ENCODE results near the gene CDH15. TPM values are rescaled to one million over a fixed set of nuclear protein-coding genes. Genes with fewer than 3 reads are reported as not detected.

Gene CDH15
- total and polyA plus RNA-seq, 8 donors: 0.29 to 4.2 (median 0.43) TPM

DNA sequence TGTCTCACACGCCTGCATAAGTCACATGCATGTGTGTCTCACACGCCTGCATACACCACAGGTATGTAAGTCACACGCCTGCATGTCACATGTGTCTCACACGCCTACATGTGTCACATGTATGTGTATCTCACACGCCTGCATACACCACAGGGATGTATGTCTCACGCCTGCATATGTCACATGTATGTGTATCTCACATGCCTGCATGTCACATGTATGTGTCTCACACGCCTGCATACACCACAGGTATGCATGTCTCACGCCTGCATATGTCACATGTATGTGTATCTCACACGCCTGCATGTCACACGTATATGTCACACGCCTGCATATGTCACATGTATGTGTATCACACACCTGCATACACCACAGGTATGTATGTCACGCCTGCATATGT is 13.8 kb upstream of the CDH15 start:
- Histone ChIP-seq H3K27ac (no peak overlapping the region), H3K36me3 (no peaks in the 10 kb centered on the region), H3K27me3 (peaks cover 0 to 51% of the 10 kb centered on the region in 2 donors), H3K4me1 (peaks cover 14% of the 10 kb centered on the region in 2 donors), H3K4me3 (no peak overlapping the region), H3K9me3 (no peaks in the 10 kb centered on the region)
- ATAC-seq (no peak), DNase-seq (no peak)
- intact Hi-C loops (cut with DNase I): no loop called here
- TF ChIP-seq, protein P1, sequence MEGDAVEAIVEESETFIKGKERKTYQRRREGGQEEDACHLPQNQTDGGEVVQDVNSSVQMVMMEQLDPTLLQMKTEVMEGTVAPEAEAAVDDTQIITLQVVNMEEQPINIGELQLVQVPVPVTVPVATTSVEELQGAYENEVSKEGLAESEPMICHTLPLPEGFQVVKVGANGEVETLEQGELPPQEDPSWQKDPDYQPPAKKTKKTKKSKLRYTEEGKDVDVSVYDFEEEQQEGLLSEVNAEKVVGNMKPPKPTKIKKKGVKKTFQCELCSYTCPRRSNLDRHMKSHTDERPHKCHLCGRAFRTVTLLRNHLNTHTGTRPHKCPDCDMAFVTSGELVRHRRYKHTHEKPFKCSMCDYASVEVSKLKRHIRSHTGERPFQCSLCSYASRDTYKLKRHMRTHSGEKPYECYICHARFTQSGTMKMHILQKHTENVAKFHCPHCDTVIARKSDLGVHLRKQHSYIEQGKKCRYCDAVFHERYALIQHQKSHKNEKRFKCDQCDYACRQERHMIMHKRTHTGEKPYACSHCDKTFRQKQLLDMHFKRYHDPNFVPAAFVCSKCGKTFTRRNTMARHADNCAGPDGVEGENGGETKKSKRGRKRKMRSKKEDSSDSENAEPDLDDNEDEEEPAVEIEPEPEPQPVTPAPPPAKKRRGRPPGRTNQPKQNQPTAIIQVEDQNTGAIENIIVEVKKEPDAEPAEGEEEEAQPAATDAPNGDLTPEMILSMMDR (IDR thresholded peaks at IDR 0.05): no peak

DNA sequence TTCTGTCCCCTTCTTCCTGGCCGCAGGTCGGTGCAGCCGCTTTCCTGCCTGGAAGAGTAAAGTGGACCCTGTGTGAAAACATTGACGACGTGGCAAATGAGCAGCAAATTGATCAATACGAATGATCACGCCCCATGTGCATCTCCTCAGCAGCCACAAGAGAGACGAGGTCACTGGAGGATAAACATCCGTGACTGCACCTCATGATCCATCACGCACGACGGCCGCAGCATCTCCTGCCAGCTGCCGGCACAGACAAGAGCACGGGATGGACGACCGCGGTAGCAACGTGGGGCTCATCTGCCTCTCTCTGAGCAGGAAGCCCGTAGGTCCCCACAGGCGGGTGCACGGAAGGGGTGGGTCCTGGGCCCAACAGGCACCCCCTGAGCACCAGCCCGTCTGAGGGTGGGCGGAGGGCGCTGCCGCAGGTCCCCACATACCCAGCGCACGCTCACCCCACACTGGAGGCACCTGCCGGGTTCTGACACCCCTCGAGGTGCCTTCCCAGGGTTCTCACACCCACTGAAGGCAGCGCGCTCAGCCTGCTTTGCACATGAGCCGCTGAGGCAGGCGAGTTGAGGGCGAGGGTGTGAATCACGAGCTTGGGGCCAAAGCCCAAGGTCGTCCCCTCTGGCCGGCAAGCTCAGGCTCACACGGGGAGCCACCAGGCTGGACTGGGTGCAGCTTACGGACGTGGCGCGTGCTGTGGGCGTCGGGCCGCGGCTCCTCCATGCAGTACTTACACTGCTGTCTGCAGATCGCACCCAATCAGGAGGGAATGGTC is 12.3 kb upstream of the CDH15 start:
- no peak overlapping the region for H3K4me3 ChIP-seq
- H3K4me1 ChIP-seq: peaks cover 14% of the 10 kb centered on the region in 2 donors
- DNase-seq (no peak), ATAC-seq (no peak)
- intact Hi-C loops (cut with DNase I): no loop called here
- H3K27ac ChIP-seq: no peak overlapping the region
- H3K9me3 ChIP-seq: no peaks in the 10 kb centered on the region
- peaks cover 0 to 57% of the 10 kb centered on the region in 2 donors for H3K27me3 ChIP-seq
- H3K36me3 ChIP-seq: no peaks in the 10 kb centered on the region
- TF ChIP-seq, protein P1 (IDR thresholded peaks at IDR 0.05): no peak

DNA sequence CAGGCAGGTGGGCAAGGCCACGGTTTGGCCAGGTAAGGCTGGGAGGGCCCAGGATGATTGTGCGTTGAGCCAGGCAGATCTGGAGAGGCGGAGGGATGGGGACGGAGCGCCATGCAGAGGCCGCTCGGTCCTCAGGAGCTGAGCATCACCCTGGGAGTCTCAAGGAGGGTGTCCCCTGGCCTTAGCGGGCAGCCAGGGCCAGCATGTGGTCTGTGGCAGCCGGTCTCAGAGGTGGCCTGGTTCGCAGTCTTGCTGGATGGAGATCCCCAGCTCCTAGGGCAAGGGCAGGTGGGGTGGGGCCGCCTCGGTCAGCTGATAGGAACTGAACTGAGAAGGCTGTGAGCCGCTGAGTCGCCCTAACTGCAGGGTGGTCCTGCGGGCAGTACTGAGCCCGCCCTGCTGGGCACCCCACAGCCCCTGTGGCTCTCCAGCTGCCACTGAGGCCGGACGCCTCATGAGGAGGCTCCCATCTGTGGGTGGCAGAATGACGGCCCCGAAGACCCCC is 11.6 kb upstream of the CDH15 start:
- ATAC-seq (no peak), DNase-seq (no peak)
- intact Hi-C loops (cut with DNase I): no loop called here
- H3K27me3 ChIP-seq: peaks cover 0 to 64% of the 10 kb centered on the region in 2 donors
- peaks cover 10 to 13% of the 10 kb centered on the region in 2 donors for H3K4me1 ChIP-seq
- H3K4me3 ChIP-seq: no peak overlapping the region
- no peaks in the 10 kb centered on the region for H3K36me3 ChIP-seq
- no peak overlapping the region for H3K27ac ChIP-seq
- no peaks in the 10 kb centered on the region for H3K9me3 ChIP-seq
- TF ChIP-seq, protein P1 (IDR thresholded peaks at IDR 0.05): no peak

DNA sequence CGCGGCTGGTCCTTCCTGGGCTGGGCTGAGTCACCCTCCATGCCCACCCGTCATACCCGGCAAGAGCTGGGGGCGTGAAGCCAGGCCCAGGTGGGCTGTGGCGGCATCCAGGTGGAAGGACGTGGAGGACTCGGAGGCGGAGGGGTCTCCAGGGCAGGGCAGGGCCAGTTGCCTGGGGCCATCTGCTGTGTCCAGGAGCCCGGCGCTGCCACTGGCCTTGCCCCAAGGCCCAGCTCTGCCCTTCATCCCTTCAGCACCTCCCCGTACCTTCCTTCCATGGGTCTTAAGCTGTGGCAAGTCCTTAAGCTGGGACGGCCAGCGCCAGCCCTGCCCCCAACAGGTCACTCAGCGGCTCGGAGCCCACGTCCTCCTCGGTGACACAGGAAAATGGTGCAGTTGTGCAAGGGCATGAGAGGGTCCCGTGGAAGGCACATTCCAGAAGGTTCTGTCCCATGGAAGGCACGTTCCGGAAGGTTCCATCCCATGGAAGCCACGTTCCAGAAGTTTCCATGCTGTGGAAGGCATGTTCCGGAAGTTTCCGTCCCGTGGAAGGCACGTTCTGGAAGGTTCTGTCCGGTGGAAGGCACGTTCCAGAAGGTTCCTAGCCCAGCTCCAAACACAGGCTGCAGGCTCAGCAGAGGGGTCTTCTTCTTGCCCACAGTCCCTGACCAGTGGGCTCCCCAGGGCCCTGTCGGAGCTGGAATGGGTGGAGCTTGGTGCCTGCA is 10.4 kb upstream of the CDH15 start:
- intact Hi-C loops (cut with DNase I): no loop called here
- H3K36me3 ChIP-seq: no peaks in the 10 kb centered on the region
- H3K4me3 ChIP-seq: no peak overlapping the region
- H3K27ac ChIP-seq: no peak overlapping the region
- DNase-seq: no peak
- H3K9me3 ChIP-seq: no peaks in the 10 kb centered on the region
- TF ChIP-seq, protein P1 (IDR thresholded peaks at IDR 0.05): no peak
- no peak for ATAC-seq
- peaks cover 0 to 4% of the 10 kb centered on the region in 2 donors for H3K4me1 ChIP-seq
- H3K27me3 ChIP-seq: peaks cover 0 to 68% of the 10 kb centered on the region in 2 donors

Data from left lung (tissue), 10 donors.